UCSD-AML1 (cell line): ENCODE results near the gene SOBP.
A peak's percentile ranks its signal among the peaks of the same experiment; 100 is the strongest.

Experiments
- DNase-seq: peaks from one replicate; lab custom pipeline; 2025; ENCODE audit not compliant: unreplicated experiment; lab: John Stamatoyannopoulos, UW

Gene SOBP

DNA sequence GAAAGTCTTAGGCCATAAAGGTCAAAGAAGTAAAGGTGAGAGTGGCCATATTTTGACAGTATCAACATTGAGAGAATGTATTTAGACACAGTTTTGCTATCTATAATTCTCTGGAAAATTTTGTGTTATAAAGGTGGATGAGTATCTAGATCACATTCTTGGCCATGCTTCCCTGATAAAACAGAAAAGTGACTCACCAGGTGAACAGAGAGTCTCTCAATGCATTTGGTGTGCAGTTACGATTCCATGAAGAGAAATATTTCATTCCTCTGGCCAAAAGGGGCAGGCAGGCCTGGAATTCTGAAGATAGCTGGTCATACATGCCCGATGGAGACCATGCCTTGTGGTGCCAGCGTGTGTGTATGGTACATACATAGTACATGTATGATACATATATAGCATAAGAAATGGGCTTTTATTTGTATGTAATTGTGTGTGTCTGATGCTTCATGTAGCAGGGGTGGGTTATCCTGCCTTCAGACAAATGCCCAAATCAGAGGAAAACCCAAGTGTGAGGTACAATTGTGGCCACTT, 164.0 kb downstream of the SOBP start:
- no peak for DNase-seq

DNA sequence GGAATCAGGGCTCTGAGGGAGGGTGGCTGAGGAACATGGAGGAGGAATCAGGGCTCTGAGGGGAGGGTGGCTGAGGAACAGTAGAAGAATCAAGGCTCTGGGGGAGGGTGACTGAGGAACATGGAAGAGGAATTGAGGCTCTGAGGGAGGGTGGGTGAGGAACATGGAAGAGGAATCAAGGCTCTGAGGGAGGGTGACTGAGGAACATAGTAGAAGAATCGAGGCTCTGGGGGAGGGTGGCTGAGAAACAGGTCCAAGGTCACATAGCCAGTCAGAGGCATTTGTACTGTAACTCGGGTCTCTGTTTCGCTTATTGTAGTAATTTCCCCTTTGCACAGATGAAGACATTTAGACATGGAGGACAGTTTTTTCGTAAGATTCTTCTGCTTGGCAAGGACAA, 164.8 kb downstream of the SOBP start:
- DNase-seq, result no peak

DNA sequence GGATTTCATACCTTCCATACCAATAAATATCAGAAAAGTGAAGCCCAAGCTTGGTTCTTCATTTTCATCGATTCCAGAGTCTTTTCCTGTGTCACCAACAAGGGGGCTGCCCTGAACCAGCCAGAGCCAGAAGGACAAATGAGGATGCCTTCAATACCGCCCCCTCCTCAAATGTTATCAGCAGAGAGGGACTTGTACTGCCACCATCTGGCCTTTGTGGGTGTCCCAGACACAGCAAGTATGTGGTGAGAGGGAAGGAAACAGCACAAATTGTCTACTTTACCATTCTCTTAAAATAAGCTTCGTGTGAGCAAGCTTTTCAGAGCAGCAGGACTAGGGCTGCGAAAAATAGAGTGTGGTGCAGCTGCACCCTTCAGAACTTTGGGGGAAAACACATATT, 165.3 kb downstream of the SOBP start:
- no peak for DNase-seq

DNA sequence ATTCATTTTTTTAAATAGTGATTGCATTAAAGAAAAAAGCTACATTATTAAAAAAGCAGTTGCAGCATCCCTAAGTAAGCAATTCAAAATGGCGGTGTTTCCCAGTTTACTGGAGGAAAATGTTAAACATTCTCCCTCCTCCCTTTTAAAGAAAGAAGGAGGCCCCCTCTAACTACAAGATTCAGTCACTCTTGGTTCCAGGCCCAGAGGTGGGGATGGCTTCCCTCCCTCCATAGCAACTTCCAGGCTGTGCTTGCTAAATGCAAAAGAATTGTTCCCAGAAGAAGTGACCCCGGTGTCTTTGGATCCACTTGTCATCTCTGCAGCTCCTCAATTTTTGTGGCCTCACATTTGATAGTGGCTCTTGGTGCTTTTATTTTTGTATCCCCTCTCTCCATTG, 165.9 kb downstream of the SOBP start:
- DNase-seq, result no peak

DNA sequence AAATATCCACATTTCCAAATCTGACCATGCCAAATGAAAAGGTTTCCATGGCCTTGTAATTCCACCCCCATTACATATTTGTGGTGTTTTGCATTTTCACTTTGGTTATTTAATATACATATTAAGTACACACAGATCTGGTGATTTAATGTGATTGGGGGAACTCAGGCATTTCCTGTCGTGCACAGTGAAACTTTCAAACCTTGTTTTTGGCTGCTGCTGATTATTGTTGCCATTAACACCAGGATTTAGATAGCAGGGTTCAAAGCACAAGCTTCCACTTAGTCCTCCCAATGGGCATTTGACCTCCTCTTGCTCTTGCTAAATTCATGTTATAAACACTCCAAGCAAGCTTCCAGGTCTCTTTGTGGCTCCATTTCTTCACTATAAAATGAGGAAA, 166.5 kb downstream of the SOBP start:
- no peak for DNase-seq

DNA sequence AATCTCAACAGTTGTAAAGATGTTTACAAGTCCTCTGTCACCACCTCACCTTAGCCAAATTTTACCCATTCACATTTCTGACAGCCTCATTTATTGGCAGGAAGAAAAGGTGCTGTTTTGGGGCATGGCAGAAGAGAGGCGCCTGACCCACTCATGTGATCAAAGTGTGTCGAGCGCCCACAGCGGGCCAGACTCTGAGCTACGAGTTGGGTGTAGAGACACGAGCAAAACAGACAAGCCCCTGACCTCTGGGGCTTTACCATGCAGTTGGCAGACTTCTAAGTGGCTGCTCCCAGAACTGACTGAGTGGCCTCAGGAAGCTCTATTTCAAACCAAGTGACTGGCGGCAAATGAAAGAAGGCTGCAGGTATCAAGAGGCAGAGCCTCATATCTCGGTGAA, 167.0 kb downstream of the SOBP start:
- DNase-seq, result no peak

DNA sequence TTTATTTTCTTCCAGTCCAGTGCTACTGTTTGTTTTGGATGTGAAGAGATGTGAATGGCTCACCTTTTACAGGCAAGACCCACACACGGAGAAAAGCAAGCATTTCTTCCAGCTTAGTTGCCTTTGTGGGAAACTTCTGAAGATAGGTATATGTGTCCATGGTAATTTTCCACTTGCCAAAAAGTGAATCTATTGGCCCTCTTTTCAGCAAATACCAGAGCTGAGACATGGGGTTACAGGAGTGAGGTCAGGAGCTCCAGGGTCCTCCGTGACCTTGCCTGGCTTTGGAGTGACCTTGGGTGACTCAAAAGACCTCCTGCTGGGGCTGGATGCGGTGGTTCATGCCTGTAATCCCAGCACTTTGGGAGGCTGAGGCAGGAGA, 167.4 kb downstream of the SOBP start:
- no peak for DNase-seq

DNA sequence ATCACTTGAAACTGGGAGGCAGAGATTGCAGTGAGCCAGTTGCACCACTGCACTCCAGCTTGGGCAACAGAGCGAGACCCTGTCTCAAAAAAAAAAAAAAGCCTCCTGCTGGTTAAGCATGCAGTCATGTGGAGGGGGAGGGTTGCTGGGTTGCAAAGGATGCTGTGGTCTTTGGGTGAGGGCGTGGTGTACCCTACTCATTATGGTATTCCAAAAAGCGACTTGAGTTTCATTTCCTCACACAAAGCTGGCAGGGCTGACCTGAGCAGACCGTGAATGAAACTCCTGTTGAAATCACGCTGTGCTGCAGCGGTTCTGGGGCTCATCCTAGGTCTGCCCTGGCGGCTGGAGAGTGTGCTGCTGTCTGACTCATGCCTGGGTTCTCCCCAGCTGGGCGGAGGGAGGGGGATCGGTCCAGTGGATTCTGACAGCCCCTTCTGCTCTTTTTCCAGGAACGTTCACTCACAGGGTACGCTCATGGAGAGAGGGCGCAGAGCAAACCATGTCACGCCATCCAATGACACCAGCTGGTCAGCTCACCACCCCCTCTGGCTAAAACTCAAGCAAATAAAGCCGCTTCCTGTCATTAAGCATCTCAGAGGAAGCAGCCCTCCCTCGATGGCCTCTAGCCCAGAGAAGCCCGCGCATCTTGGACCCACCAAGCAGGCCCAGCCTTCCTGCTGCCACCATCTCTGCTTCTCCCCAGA, 168.0 kb downstream of the SOBP start:
- peak; percentile 42 for DNase-seq

DNA sequence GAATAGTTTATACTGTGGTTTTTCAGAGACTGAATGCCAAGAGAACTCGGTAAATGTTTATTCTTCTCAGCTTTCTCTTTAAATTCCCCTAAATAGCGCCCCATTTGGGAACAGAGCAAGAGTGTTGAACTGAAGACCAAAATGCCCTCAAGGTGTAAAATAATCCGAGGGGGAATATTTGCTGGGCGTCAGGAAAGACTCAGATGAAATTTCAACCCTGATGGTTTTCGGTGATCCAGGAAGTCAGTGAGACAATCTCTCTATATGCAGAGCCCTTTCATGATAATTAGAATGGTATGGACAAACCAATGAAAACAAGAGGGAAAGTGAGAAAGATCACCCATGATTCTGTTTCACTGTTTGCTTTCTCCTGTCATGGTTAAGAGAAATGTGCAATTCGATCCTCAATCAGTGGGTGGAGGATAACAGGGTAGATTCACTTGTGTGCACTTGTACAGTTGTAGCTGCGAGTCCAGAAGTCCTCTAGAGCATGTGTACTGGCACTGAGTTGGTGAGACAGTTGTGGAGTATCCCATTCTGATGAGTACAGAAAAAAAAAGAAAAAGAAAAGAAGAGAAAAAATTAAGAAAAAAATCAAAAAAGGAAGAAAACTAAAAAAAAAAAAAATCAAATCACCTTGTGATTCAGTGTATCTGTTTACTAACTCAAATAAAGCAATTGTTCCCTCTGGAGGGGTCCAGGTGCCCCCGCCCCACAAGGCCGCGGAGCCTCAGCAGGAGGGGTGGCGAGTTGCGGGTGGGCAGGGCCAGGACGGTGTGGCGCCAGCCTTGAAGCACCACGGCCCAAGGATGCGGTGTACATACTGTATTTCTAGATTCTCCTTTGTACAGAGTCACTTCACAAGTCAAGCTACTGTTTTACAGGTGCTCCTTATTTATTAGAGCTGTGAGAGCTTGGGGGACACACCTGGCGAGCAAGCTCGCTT, 169.3 kb downstream of the SOBP start:
- no peak for DNase-seq

DNA sequence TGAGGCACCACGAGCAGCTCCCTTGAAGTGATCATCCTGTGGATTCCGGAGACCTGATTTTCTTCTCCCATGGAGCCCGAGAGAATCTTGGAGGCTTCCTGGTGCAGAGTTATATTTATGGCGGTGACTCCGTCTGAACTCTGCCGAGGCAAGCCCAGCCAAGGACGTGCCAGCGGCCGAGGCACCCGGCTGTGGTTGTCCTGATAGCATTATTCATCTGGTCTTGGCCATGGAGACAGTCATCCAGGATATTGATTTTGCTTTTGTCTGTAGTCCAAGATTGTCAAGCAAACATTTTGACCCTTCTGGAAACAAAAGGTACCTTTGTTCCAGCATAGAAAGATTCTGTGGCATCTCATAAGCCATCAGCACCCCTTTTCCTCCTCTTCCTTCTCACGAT, 170.9 kb downstream of the SOBP start:
- no peak for DNase-seq

DNA sequence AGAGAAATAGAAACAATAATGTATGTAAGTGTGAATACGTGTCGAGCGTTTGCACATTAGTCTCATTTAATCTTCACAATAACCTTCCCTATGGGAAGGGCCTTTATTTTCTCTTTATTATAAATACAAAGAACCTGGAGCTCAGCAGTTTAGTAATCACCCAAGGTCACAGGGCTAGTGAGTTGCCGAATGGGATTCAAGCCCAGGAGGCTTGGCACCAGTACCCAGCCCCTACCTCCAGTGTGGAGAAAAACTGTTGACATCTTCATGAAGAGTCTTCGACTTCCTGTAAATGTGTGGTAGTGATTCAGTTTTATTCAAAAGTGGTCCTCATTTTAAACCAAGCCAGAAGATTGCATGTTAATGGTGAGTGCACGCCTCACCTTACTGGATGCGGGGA, 171.4 kb downstream of the SOBP start:
- DNase-seq, result no peak

DNA sequence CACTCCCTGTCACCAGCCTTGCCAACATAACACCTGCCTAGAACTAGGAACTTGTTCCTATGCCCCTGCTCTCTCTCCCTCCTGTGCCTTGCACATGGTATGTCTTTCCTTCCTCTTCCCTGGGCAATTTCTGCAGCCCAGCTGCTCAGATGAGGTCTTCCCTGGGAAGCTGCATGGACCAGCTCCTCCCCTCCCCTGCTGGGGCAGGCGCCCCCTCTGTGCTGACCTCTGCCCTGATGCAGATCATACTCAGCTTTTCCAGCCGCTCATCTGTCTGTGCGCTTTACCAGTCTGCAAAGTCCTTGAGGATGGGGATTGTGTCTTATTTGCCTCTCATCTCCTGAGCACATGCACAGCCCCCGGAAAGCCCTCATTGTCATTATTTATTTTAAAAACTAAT, 172.4 kb downstream of the SOBP start:
- DNase-seq, result no peak

DNA sequence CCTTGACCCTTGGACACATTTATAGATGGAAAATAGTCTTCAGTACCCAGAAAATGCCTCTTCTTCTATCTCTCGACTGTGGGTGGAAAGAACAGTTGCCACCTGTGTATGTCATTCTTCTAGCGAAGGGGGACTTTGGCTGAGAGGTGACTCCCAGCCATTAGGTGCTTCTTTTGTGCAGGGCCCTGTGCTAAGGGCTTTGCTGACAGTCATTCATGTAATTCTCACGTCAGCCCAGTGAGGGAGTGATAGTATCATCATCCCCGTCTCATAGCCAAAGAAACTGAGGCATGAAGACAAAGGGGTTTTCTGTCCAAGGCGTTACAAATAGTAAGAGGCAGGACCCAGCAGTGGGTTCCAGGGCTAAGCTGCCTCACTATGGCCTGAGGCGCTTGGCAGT, 173.4 kb downstream of the SOBP start:
- DNase-seq, result no peak

DNA sequence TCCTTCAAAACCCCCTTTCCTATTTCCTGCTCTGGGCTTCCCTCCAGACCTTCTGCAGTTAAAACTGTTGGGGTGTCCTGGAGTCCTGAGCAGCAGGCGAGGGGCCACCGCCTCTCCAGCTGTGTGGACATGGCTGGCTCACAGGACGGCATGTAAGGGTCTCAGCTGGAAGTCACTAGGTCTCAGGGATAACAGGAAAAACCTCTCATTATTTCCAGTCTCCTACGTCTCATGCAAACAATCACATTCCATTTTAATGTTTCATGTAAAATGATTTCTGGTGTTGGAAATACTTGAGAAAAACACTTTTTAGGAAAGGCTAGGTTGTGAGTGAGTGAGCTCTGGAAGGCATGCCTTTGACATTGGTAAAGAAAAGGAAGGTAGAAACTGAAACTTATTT, 175.5 kb downstream of the SOBP start:
- no peak for DNase-seq

DNA sequence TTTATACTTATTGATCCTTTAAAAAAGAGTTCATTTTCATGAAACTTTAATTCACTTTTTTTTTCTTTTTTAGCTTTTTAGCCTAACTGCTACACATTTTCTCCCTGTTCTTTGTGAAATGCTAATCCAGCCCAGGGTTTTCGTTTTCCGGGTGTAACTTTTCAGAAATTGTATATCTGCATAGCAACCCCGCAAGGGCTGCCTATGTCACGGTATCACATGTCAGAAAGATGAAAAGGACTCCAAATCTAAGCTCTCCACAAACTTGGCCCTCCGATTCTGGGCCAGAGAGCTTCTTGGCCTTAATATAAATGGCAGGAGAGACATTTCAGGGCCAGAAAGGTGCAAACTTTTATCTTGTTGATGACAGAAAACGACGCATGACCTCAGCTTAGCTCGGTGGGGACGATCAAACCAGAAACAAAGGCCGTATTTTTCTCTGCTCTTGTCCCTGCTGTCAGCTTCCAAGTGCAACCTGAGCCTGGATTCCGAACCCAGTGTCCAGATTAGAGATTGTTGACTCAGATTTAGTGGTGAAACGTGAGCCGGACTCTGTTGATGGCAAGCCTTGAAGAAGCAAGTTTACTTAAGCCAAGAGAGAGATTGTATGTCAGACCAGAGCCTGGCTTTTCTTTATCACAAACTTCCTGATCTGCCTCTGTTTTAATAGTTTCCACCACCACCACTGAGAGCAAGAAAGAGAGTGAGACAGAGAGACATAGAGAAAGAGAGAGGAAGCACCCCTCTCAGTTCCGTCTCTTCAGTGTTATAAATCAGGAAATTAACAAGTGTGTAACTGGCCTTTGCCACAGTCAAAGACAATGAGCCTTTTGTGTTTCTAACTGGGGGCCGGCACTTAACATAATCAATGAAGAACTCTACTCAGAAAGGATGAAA, 176.4 kb downstream of the SOBP start:
- no peak for DNase-seq

DNA sequence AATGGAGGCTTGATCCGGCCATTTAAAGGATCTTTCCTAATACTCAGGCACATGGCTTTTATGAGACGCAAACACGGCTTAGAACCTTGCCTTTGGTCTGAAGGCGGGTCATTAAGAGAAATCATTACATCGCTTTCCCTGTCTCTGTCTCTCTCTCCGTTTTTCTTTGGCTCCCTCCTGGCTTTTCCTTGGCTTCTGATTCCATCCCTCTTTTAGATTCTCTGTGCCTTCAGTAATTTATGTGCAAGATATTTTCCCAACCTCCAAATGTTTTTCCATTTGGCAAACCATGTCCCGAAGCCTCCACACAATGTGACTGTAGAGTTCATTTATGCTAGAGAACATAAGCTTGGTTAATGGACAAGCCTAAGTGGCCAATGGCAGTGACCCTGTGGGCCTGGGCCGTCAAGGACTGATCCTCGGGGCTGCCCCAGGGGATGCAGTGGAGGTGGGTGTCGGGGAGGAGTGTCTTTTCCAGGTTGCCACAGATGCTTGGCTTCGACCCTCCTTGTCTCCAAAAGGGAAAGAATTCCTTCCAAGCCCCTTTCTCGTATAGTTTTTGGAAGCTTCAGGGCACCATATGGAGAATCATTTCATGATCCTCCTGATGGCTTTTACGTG, 177.2 kb downstream of the SOBP start:
- no peak for DNase-seq

DNA sequence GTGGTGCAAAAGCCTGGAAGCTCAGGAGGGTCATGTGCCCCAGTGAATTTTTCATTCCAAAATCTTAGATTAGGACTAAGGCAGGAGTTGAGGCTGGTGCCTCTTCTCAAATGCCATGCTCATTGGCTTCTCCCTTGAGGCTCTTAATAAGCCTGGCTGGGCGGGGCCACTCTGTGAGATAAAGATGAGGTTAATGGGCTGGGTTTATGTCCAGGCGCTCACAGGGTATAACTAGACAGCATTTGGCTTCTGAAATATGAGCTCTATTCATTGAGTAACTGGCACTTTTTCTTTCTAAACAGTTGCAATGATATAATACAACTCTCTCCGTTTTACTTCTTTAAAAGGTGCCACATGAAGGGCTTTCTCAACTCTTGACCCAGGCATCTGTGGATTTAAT, 177.9 kb downstream of the SOBP start:
- DNase-seq, result no peak

DNA sequence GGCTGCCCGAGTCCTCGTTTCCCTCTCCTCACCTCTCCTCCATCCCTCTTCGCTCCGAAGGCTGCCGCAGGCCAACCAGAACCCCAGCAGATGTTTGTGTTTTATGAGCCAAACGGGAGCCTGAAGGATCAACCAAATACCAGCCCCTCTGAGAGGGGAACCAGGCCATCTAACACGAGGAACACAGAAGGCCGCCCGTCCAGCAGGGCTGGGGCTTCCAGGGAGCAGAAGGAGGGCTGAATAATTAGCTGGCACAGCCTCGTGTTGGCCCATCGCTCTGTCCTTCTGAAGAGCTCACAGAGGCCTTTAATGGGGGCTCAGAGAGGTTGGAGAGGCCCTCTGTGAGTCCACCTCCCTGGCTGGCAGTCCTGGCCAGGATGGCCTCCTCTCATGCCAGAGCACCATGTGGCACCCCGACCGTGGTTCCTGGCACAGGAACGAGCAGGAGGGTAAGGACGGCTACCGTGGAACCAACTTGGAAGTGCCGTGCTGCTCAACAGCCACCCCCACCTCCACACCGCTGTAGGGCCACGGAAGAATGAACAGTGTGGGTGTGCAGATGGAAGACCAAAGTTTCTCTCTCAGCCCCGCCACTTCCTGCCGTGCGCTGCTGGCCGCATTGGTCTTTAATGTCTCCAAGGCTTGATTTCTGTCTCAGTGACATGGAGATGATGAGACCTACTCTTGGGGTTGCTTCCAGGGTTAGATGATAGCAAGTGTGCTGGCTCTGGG, 179.0 kb downstream of the SOBP start:
- peak; percentile 20 for DNase-seq

DNA sequence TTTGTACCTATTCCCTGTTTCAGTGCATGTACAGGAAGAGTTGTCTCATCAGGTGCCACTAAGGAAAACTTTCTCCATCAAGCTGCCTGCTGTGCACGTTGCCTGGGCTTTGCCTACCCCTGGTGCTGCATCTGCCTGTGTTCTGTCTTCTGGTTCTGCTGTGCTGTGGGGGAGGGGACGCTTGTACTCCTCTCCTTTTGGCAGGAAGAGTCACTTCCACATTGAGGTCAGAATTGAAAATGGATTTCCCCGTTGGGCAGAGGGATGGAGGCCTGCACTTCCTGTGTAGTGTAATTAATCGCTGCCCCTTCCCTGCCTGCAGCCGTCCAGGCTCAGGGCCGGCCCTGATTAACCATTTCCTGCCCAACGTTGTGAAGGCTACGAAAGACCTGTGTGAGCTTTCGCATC, 180.9 kb downstream of the SOBP start:
- DNase-seq, result peak; percentile 72

DNA sequence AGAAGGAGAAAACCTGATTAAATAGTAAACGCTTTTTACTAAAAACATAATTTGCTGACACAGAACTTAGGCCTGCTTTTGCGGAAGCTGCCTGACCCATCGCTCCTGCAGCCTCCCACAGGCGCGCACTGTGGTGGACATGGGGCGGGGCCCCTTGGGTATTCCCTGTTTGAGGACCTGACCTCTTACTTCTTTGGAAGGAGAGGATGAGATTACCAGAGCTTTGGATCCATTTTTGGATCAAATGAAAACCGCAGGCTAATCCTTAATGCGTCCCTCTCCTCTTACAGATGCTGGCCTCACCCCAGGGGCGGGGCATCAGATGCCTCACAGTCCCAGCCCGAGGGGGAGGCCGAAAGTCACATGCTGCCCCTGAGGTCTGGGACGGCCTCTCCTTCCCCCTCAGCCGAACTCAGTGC, 183.2 kb downstream of the SOBP start:
- no peak for DNase-seq
